Keratinocyte (primary cell): ENCODE measurements around the gene TMEM235. TPM values are rescaled to one million over a fixed set of nuclear protein-coding genes. Genes with fewer than 3 reads are reported as not detected.

Experiments
- DNase-seq: peaks from one replicate; pipeline ENCODE4 v3.0.0-alpha.2; 2011; ENCODE audit warnings: low read depth, missing footprints, low spot score
- FAIRE-seq: peaks from 2 replicates; lab custom pipeline; 2011; peaks lifted over from hg19 to GRCh38; lab: Jason Lieb, UNC
- H2AFZ ChIP-seq: 2 replicates; pipeline ENCODE4 v1.6.0; 2012; ENCODE audit warnings: low read length, control low read depth, inconsistent platforms; ENCODE audit not compliant: control insufficient read depth
- H3K27ac ChIP-seq: 2 replicates; pipeline ENCODE4 v1.5.1; 2011; ENCODE audit warnings: low read length; ENCODE audit not compliant: control insufficient read depth, insufficient read depth
- H3K27me3 ChIP-seq: 3 replicates; pipeline ENCODE4 v1.6.0; 2011; ENCODE audit warnings: low read length; ENCODE audit not compliant: control insufficient read depth, insufficient read depth; ENCODE audit errors: extremely low read depth
- H3K36me3 ChIP-seq, 2 experiments: 2 replicates in 1 of 2; 3 replicates in 1 of 2; pipeline ENCODE4 v1.5.1; 2011; ENCODE audit warnings: low read length in 2 of 2, mild to moderate bottlenecking in 1 of 2; ENCODE audit not compliant: control insufficient read depth in 2 of 2, insufficient read depth in 2 of 2; ENCODE audit errors: extremely low read depth in 1 of 2
- H3K4me1 ChIP-seq: 3 replicates; pipeline ENCODE4 v1.5.1; 2011; ENCODE audit warnings: low read length; ENCODE audit not compliant: control insufficient read depth, insufficient read depth; ENCODE audit errors: extremely low read depth
- H3K4me2 ChIP-seq: 3 replicates; pipeline ENCODE4 v1.6.0; 2011; ENCODE audit warnings: low read depth, low read length; ENCODE audit not compliant: control insufficient read depth, insufficient read depth; ENCODE audit errors: extremely low read depth
- H3K4me3 ChIP-seq, 3 experiments: fragments of 200-600 bp in 1 of 3; sonication (generic) in 1 of 3; 2 replicates in 2 of 3; 3 replicates in 1 of 3; pipeline ENCODE4 v1.5.1; 2011 to 2016; ENCODE audit warnings: low read length in 3 of 3, mild to moderate bottlenecking in 3 of 3, control low read depth in 2 of 3, inconsistent platforms in 1 of 3, low read depth in 1 of 3, mixed read lengths in 1 of 3, mixed run types in 1 of 3, moderate library complexity in 1 of 3; ENCODE audit not compliant: control insufficient read depth in 2 of 3, insufficient read depth in 2 of 3; ENCODE audit errors: extremely low read depth in 1 of 3
- H3K79me2 ChIP-seq: 2 replicates; pipeline ENCODE4 v1.6.0; 2012; ENCODE audit warnings: low read length; ENCODE audit not compliant: control insufficient read depth, insufficient read depth
- H3K9ac ChIP-seq: 3 replicates; pipeline ENCODE4 v1.6.0; 2011; ENCODE audit warnings: low read length; ENCODE audit not compliant: control insufficient read depth, insufficient read depth; ENCODE audit errors: extremely low read depth
- H3K9me1 ChIP-seq: 3 replicates; pipeline ENCODE4 v1.6.0; 2011; ENCODE audit warnings: low read length; ENCODE audit not compliant: control insufficient read depth, insufficient read depth; ENCODE audit errors: extremely low read depth
- H3K9me3 ChIP-seq: 2 replicates; pipeline ENCODE4 v1.5.1; 2012; ENCODE audit warnings: low read depth, low read length; ENCODE audit not compliant: control insufficient read depth
- H4K20me1 ChIP-seq: 3 replicates; pipeline ENCODE4 v1.6.0; 2011; ENCODE audit warnings: low read length; ENCODE audit not compliant: control insufficient read depth, insufficient read depth; ENCODE audit errors: extremely low read depth
- EZH2 ChIP-seq: IDR thresholded peaks from one replicate; pipeline ENCODE4 v1.6.1; 2012; ENCODE audit warnings: inconsistent platforms, mild to moderate bottlenecking, low read length, moderate library complexity
- dilution Hi-C: fragments of 300-500 bp; cut with MboI; formaldehyde crosslinking; loops from one replicate; pipeline ENCODE4 v1.7.0; 2020; ENCODE audit warnings: low sequenced_read_pairs; ENCODE audit not compliant: extremely low pct_ligation_motif_present
- polyA plus RNA-seq, 5 experiments: library from polyadenylated mRNA; depleted of rRNA in 3 of 5; stranded (reverse) in 3 of 5; stranded (forward) in 1 of 5; unstranded in 1 of 5; fragments of >200 nt; gene quantifications; 1 replicate in 1 of 5; 2 replicates in 3 of 5; 3 replicates in 1 of 5; pipeline versions ENCODE4 v1.2.1 to v1.2.3, GENCODE V29; 2011 to 2012; ENCODE audit warnings: missing spikeins in 2 of 5, low read depth in 1 of 5, low replicate concordance in 1 of 5
- TF ChIP-seq, protein P1 (sequence below), 3 experiments: IDR thresholded peaks in 1 of 3; conservative IDR thresholded peaks in 1 of 3; optimal IDR thresholded peaks in 1 of 3; 2 replicates in 2 of 3; 3 replicates in 1 of 3; pipeline versions ENCODE3 to v1.5.1; 2011; ENCODE audit warnings: low read length in 3 of 3, mild to moderate bottlenecking in 3 of 3, moderate library complexity in 2 of 3, control low read depth in 1 of 3, inconsistent platforms in 1 of 3; ENCODE audit not compliant: insufficient read depth in 2 of 3; ENCODE audit errors: extremely low read depth in 1 of 3

The TMEM235 gene
- polyA plus RNA-seq, 1 donor (not counting 4 experiments of a cell fraction or from before 2014, with no cell fraction given) = not detected

DNA sequence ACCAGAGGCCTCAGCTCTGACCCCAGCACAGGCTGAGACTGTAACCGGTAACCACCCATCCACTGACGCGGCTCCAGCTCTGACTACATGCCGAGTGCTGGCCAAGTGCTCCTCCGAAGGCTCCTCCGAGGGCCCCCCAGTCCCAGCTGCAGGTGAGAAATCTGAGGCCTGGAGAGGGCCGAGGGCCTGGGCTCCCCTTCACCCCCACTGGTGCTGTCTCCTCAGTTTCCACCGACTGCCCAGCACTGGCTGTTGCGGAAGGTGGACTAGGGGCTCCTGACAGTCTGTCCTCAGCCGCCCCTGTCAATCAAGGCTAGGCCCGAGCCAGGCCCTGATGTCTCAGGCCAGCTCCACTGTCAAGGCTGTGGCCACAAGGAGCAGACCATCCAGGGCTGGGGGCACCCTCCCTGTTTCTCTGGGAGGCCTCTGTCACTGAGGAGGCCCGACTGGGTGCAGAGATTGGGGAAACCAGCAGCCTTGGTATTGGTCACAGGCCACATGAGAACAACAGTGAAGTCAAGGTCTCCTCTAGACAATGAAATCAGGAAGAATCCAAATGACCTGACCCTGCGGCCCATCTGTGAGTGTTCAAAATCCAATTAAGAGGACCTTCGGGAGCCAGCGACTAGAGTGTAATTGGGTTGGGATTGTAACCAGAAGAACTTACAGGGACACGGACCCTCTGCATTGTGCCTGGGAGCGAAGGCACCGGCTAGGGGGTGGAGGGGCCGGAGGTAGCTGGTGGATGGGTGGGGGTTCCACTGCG is 5.1 kb downstream of the TMEM235 start:
- H3K4me3 ChIP-seq = no peak overlapping the region
- no peak for FAIRE-seq
- no peak overlapping the region for H3K9ac ChIP-seq
- H3K79me2 ChIP-seq = no peaks in the 10 kb centered on the region
- no peaks in the 10 kb centered on the region for H3K9me3 ChIP-seq
- H3K27ac ChIP-seq = no peak overlapping the region
- H3K36me3 ChIP-seq = no peaks in the 10 kb centered on the region
- H3K9me1 ChIP-seq = no peaks in the 10 kb centered on the region
- H4K20me1 ChIP-seq = no peaks in the 10 kb centered on the region
- H3K27me3 ChIP-seq = peaks cover 20% of the 10 kb centered on the region
- dilution Hi-C loops = no loop called here
- no peak overlapping the region for H2AFZ ChIP-seq
- H3K4me1 ChIP-seq = no peaks in the 10 kb centered on the region
- no peak for DNase-seq
- H3K4me2 ChIP-seq = no peak overlapping the region
- TF ChIP-seq, protein P1, sequence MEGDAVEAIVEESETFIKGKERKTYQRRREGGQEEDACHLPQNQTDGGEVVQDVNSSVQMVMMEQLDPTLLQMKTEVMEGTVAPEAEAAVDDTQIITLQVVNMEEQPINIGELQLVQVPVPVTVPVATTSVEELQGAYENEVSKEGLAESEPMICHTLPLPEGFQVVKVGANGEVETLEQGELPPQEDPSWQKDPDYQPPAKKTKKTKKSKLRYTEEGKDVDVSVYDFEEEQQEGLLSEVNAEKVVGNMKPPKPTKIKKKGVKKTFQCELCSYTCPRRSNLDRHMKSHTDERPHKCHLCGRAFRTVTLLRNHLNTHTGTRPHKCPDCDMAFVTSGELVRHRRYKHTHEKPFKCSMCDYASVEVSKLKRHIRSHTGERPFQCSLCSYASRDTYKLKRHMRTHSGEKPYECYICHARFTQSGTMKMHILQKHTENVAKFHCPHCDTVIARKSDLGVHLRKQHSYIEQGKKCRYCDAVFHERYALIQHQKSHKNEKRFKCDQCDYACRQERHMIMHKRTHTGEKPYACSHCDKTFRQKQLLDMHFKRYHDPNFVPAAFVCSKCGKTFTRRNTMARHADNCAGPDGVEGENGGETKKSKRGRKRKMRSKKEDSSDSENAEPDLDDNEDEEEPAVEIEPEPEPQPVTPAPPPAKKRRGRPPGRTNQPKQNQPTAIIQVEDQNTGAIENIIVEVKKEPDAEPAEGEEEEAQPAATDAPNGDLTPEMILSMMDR (optimal IDR thresholded peaks at IDR 0.05 in 1 of 3, IDR thresholded peaks at IDR 0.05 in 1 of 3, conservative IDR thresholded peaks at IDR 0.05 in 1 of 3; ENCODE audit: extremely low read depth in 1 of 3, insufficient read depth in 2 of 3, low read length in 3 of 3) = no peak
- TF ChIP-seq EZH2 = no peak

DNA sequence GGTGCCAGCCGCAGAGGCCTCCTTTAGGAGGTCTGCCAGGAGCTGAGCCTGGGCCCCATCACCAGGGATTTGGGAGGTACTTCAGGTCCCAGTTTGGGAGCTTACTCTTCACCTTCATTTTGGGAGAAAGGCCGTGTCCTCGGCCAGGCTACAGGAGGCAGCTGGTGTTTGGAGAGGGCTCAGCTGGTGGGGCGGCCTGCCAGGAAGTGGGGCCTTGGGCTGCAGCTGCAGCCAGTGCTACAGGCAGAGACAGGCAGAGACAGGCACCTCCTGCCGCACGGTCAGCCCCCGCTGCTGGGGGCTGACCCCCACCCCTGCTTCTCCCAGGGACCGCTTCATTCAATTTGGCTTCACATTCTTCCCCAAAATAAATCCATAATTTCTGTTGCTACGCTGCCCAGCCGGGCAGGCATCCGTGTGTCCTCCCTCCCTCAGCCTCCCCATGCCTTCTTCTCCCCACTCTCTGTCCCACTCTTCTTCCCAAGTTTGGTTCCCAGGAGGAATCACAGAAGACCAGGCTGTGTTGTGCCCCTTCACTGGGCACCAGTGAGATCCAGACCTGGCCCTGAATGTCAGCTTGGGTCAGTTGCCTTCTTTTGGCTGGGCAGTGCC is 6.1 kb downstream of the TMEM235 start:
- FAIRE-seq (no peak), DNase-seq (no peak)
- Histone ChIP-seq H3K4me3 (no peak overlapping the region), H3K9ac (no peak overlapping the region), H3K4me2 (no peak overlapping the region), H3K9me1 (no peaks in the 10 kb centered on the region), H3K27ac (no peak overlapping the region), H3K9me3 (no peaks in the 10 kb centered on the region), H3K79me2 (no peaks in the 10 kb centered on the region), H3K36me3 (no peaks in the 10 kb centered on the region), H3K4me1 (no peaks in the 10 kb centered on the region), H3K27me3 (peaks cover 12% of the 10 kb centered on the region), H2AFZ (no peak overlapping the region), H4K20me1 (no peaks in the 10 kb centered on the region)
- dilution Hi-C loops = no loop called here
- TF ChIP-seq EZH2 = no peak
- TF ChIP-seq, protein P1 (optimal IDR thresholded peaks at IDR 0.05 in 1 of 3, IDR thresholded peaks at IDR 0.05 in 1 of 3, conservative IDR thresholded peaks at IDR 0.05 in 1 of 3; ENCODE audit: extremely low read depth in 1 of 3, insufficient read depth in 2 of 3, low read length in 3 of 3) = no peak
